B cell (primary cell): ENCODE results near the gene TPRN.

Experiments used
- CTCF ChIP-seq: fragments of 200-600 bp; IDR thresholded peaks from one replicate; pipeline ENCODE4 v1.8.0; 2022; ENCODE audit warnings: antibody characterized with exemption, mild to moderate bottlenecking
- EZH2 ChIP-seq: IDR thresholded peaks from 2 replicates; pipeline ENCODE4 v1.6.1; 2012; ENCODE audit warnings: borderline replicate concordance, low read depth, mild to moderate bottlenecking, moderate library complexity, low read length; ENCODE audit not compliant: insufficient read depth, poor library complexity, severe bottlenecking

- TF ChIP-seq CTCF (no peak), EZH2 (no peak)
Measured at GRCh38 chr9:137164370-137165249, 35.9 kb downstream of the TPRN start.
